Esophagus muscularis mucosa (tissue), 4 donors: ENCODE data around the gene GNG8. TPM values are rescaled to one million over a fixed set of nuclear protein-coding genes. Genes with fewer than 3 reads are reported as not detected.

Experiments used
- DNase-seq: peaks from one replicate; pipeline ENCODE4 v3.0.0-alpha.2; 2017; ENCODE audit errors: extremely low spot score
- H3K27ac ChIP-seq, 4 donors: fragments of 200-600 bp; sonication (generic); replicated peaks in 1 of 4; 1 replicate in 3 of 4; 2 replicates in 1 of 4; pipeline ENCODE4 v1.5.1; 2016 to 2019; ENCODE audit warnings: mild to moderate bottlenecking in 1 of 4
- H3K27me3 ChIP-seq, 4 donors: fragments of 200-600 bp; sonication (generic); one replicate each; pipeline versions ENCODE4 v1.5.1 to v1.6.0; 2016 to 2019
- H3K36me3 ChIP-seq, 4 donors: fragments of 200-600 bp; sonication (generic); one replicate each; pipeline ENCODE4 v1.5.1; 2016 to 2019
- H3K4me1 ChIP-seq, 4 donors: fragments of 200-600 bp; sonication (generic); one replicate each; pipeline ENCODE4 v1.5.1; 2016 to 2019
- H3K4me3 ChIP-seq, 4 donors: fragments of 200-600 bp; sonication (generic); 1 replicate in 2 of 4; 2 replicates in 2 of 4; pipeline ENCODE4 v1.5.1; 2016 to 2019; ENCODE audit warnings: mild to moderate bottlenecking in 4 of 4, moderate library complexity in 1 of 4
- H3K9me3 ChIP-seq, 4 donors: fragments of 200-600 bp; sonication (generic); 1 replicate in 3 of 4; 2 replicates in 1 of 4; pipeline ENCODE4 v1.5.1; 2016 to 2019
- EP300 ChIP-seq: sonication (generic); formaldehyde crosslinking; IDR thresholded peaks from one replicate; pipeline ENCODE4 v1.6.1; 2017; ENCODE audit warnings: antibody characterized with exemption
- POLR2A ChIP-seq: fragments of 450-650 bp; IDR thresholded peaks from one replicate; pipeline ENCODE4 v1.6.1; 2017; ENCODE audit warnings: antibody characterized with exemption, moderate library complexity, mild to moderate bottlenecking, low read depth
- POLR2AphosphoS5 ChIP-seq, 2 donors: sonication (generic); formaldehyde crosslinking; IDR thresholded peaks; one replicate each; pipeline ENCODE4 v1.6.1; 2017; ENCODE audit warnings: antibody characterized with exemption in 2 of 2
- WGBS: methylation state at CpG from one replicate; pipeline ENCODE4 v1.1.5; 2018; 5-methylcytosine and 5-hydroxymethylcytosine counted together
- intact Hi-C: fragments of 100-400 bp; cut with DNase I; formaldehyde crosslinking; loops from one replicate; pipeline ENCODE4 v1.15.1; 2023
- total RNA-seq, 4 donors: library from RNA; depleted of rRNA; stranded (reverse); fragments of >200 nt; gene quantifications; one replicate each; pipeline versions ENCODE4 v1.1.0 to v1.2.1, GENCODE V29; 2016
- TF ChIP-seq, protein P1 (sequence below), 3 experiments: fragments of 200-600 bp in 2 of 3; fragments of 450-650 bp in 1 of 3; sonication (generic) in 2 of 3; IDR thresholded peaks; one replicate each; pipeline ENCODE4 v1.5.1; 2017 to 2019; ENCODE audit warnings: antibody characterized with exemption in 3 of 3, mild to moderate bottlenecking in 2 of 3, moderate library complexity in 1 of 3

GNG8 gene
- total RNA-seq, 4 donors from 2014 or later, result not detected

DNA sequence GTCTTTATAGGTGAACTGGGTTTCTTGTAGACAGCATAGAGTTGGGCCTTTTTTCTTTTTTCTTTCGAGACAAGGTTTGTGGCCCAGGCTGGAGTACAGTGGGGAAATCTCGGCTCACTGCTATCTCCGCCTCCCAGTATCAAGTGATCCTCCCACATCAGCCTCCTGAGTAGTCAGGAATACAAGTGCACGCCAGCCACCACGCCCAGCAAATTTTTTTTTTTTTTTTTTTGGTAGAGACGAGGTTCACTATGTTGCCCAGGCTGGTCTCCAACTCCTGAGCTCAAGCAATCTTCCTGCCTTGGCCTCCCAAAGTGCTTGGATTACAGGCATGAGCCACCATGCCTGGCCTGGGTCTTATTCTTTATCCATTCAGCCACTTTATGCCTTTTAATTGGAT, 40.0 kb downstream of the GNG8 start:
- Histone ChIP-seq H3K4me3 (no peak overlapping the region), H3K27ac (no peak overlapping the region), H3K4me1 (peaks cover 0 to 9% (median 7%) of the 10 kb centered on the region in 4 donors), H3K9me3 (peaks cover 0 to 6% (median 0%) of the 10 kb centered on the region in 4 donors), H3K27me3 (no peaks in the 10 kb centered on the region), H3K36me3 (no peaks in the 10 kb centered on the region)
- intact Hi-C loops, result no loop called here
- 82% methylated on average over 6 of the region's 6 CpGs for WGBS
- DNase-seq, result no peak
- TF ChIP-seq, protein P1, sequence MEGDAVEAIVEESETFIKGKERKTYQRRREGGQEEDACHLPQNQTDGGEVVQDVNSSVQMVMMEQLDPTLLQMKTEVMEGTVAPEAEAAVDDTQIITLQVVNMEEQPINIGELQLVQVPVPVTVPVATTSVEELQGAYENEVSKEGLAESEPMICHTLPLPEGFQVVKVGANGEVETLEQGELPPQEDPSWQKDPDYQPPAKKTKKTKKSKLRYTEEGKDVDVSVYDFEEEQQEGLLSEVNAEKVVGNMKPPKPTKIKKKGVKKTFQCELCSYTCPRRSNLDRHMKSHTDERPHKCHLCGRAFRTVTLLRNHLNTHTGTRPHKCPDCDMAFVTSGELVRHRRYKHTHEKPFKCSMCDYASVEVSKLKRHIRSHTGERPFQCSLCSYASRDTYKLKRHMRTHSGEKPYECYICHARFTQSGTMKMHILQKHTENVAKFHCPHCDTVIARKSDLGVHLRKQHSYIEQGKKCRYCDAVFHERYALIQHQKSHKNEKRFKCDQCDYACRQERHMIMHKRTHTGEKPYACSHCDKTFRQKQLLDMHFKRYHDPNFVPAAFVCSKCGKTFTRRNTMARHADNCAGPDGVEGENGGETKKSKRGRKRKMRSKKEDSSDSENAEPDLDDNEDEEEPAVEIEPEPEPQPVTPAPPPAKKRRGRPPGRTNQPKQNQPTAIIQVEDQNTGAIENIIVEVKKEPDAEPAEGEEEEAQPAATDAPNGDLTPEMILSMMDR (IDR thresholded peaks at IDR 0.05), result no peak
- TF ChIP-seq EP300, result no peak
- no peak for TF ChIP-seq POLR2AphosphoS5 (IDR thresholded peaks at IDR 0.05)
- no peak for TF ChIP-seq POLR2A

DNA sequence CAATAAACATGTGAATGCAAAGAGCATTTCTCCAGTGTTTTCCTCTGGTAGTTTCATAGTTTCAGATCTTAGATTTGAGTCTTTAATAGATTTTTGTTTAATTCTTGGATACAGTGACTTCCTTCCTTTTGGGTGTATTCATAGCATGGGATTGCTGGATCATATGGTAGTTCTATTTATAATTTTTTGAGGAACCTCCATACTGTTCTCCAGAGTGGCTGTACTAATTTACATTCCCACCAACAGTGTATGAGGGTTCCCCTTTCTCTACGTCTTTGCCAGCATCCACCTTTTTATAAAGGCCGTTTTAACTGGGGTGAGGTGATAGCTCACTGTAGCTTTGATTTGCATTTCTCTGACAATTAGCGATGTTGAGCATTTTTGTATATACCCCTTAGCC, 44.1 kb downstream of the GNG8 start:
- WGBS, result 83% methylated on average over 3 of the region's 3 CpGs
- Histone ChIP-seq H3K36me3 (no peaks in the 10 kb centered on the region), H3K27me3 (no peaks in the 10 kb centered on the region), H3K4me3 (no peak overlapping the region), H3K9me3 (no peaks in the 10 kb centered on the region), H3K4me1 (no peaks in the 10 kb centered on the region), H3K27ac (no peak overlapping the region)
- TF ChIP-seq, protein P1 (IDR thresholded peaks at IDR 0.05), result no peak
- TF ChIP-seq POLR2AphosphoS5 (IDR thresholded peaks at IDR 0.05) (no peak), POLR2A (no peak), EP300 (no peak)
- no peak for DNase-seq
- intact Hi-C loops, result no loop called here

DNA sequence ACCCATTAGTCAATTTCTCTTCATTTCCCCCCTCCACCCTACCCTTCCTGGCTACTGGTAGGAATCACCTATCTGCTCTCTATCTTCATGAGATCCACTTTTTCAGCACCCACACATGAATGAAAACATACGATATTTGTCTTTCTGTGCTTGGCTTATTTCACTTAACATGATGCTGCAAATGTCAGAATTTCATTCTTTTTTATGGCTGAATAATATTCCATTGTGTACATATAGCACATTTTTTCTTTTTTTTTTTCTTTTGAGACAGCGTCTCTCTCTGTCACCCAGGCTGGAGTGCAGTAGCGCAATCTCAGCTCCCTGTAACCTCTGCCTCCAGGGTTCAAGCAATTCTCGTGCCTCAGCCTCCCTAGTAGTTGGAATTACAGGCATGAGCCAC, 44.7 kb downstream of the GNG8 start:
- Histone ChIP-seq H3K27ac (no peak overlapping the region), H3K4me1 (no peaks in the 10 kb centered on the region), H3K36me3 (no peaks in the 10 kb centered on the region), H3K9me3 (no peaks in the 10 kb centered on the region), H3K27me3 (no peaks in the 10 kb centered on the region), H3K4me3 (no peak overlapping the region)
- TF ChIP-seq, protein P1 (IDR thresholded peaks at IDR 0.05), result no peak
- TF ChIP-seq POLR2A (no peak), POLR2AphosphoS5 (IDR thresholded peaks at IDR 0.05) (no peak), EP300 (no peak)
- intact Hi-C loops, result no loop called here
- DNase-seq, result no peak
- WGBS, result 92% methylated on average over 4 of the region's 4 CpGs

DNA sequence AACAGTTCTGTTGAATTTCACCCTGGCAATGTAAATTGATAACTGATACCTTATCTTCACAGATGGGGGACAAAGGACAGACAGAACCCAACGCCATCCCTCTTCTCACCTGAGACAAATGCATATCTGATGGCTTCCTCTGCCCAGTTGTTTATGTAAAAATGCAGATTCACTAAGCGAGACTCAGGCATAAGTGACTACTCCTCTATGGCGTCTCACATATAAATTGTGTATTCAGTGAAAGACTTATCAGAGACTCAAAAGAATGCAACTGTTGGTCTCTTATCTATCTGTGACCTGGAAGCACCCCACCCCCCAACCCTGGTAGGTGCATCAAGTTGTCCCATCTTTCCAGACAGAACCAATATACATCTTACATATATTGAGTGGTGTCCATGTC, 48.1 kb downstream of the GNG8 start:
- Histone ChIP-seq H3K9me3 (no peaks in the 10 kb centered on the region), H3K27ac (no peak overlapping the region), H3K36me3 (no peaks in the 10 kb centered on the region), H3K4me1 (no peaks in the 10 kb centered on the region), H3K27me3 (no peaks in the 10 kb centered on the region), H3K4me3 (no peak overlapping the region)
- 75% methylated on average over 3 of the region's 3 CpGs for WGBS
- DNase-seq, result no peak
- TF ChIP-seq EP300, result no peak
- no peak for TF ChIP-seq POLR2AphosphoS5 (IDR thresholded peaks at IDR 0.05)
- no peak for TF ChIP-seq POLR2A
- TF ChIP-seq, protein P1 (IDR thresholded peaks at IDR 0.05), result no peak
- intact Hi-C loops, result no loop called here

DNA sequence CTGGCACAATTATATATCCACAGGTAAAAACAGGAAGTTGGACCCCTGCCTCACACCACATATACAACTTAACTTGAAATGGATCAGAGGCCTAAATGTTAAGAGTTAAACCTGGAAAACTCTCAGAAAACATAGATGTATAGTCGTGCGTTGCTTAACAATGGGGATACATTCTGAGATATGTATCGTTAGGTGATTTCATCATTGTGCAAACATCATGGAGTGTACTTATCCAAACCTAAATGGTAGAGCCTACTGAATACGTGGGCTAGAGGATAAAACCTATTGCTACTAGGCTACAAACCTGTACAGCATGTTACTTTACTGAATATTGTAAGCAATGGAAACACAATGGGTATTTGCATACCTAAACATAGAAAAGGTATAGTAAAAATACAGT, 49.7 kb downstream of the GNG8 start:
- H3K4me3 ChIP-seq, result no peak overlapping the region
- intact Hi-C loops, result no loop called here
- H3K4me1 ChIP-seq, result no peaks in the 10 kb centered on the region
- H3K36me3 ChIP-seq, result no peaks in the 10 kb centered on the region
- no peak for TF ChIP-seq POLR2AphosphoS5 (IDR thresholded peaks at IDR 0.05)
- no peak for TF ChIP-seq POLR2A
- TF ChIP-seq EP300, result no peak
- TF ChIP-seq, protein P1 (IDR thresholded peaks at IDR 0.05), result no peak
- H3K27ac ChIP-seq, result no peak overlapping the region
- WGBS, result 89% methylated on average over 4 of the region's 4 CpGs
- peaks cover 0 to 4% (median 0%) of the 10 kb centered on the region in 4 donors for H3K9me3 ChIP-seq
- H3K27me3 ChIP-seq, result no peaks in the 10 kb centered on the region
- no peak for DNase-seq
